HK-2 (cell line): Measurements from ENCODE around the gene IGF2.
"Not testable (repeated sequence)": the region's sequence is repeated elsewhere in the genome, so short reads cannot be mapped to it uniquely, and the experiment has no call there.

Experiments
- DNase-seq: peaks from one replicate; pipeline ENCODE4 v3.0.0-alpha.2; 2018; ENCODE audit not compliant: unreplicated experiment

Gene IGF2, protein sequence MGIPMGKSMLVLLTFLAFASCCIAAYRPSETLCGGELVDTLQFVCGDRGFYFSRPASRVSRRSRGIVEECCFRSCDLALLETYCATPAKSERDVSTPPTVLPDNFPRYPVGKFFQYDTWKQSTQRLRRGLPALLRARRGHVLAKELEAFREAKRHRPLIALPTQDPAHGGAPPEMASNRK

DNA sequence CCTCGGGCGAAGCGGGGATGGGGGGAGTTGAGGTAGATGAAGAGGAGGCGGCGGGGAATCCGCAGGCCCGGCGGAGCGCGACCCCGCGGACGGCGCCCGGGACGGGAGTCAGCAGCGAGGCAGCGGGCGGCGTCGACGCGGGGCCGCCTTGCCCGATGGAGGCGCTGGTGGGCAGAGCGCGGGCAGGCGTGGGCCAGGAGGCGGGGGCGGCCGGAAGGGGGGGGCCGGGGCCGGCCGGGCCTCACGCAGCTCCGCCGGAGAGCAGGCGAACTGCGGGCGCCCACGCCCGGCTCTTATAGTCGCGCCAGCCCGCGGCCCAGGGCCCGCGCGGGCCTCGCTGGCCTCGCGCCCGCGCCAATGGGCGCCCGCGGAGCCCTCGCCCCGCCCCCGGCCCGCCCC lies at the start of gene IGF2:
TSS of gene IGF2 (minus strand) at position 267 of the 399 bp plus-strand sequence. CDS start 3,866 bp downstream, outside the sequence.
- DNase-seq: no peak

DNA sequence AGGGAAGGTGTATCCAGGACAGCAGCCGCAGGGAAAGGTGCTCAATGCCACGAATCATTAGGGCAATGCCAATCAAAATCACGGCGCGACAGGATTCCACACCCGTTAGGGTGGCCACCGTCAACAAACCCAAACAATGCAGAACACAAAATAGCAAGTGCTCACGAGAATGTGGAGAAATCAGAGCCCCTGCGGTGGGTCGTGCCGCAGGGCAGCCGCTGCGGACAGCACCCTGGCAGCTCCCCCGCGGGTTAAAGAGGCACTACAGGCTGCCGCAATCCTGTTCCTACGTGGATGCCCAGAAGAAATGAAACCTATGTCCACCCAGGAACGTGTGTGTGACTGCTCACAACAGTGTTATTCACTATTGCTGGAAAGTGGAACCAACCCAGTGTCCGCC lies 49.6 kb upstream of the IGF2 start:
- DNase-seq: no peak

DNA sequence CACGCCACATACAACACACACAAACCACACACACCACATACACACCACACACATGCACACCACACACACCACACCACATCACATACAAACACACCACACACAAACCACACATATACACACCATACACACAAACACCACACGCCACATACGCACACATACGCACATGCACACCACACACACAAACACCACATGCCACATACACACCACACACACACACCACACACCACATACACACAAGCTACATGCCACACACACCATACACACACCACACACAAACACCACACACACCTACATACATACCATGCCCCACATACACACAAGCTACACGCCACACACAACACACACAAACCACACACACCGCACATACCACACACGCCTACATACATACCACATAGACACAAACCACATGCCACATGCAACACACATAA lies 48.1 kb upstream of the IGF2 start:
- no peak for DNase-seq

DNA sequence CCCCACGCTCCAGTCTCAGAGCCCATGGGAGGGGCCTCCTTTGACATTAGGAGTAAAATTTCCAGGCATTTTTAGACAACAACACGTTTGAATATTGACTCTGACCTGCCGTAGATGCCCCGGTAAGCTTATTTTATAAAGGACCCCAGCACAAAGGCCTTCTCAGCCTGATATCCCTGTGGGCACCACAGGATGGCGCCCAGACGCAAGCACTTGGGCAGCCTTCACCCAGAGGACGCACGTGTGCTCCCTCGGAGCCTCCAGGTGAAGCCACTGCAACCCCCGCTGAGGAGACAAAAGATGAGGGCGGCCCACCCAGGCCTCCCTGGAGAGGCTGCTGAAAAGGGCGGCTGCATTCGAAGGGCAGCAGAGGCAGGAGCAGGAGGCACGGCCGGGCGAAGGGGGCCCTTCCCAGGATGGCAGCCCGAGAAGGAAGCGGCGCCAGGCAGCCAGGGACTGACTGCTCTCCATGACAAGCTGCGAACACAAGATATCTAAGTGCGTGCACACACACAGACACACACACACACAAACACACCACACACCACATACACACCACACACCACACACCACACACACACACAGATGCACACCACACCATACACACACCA lies 47.6 kb upstream of the IGF2 start:
- no peak for DNase-seq

DNA sequence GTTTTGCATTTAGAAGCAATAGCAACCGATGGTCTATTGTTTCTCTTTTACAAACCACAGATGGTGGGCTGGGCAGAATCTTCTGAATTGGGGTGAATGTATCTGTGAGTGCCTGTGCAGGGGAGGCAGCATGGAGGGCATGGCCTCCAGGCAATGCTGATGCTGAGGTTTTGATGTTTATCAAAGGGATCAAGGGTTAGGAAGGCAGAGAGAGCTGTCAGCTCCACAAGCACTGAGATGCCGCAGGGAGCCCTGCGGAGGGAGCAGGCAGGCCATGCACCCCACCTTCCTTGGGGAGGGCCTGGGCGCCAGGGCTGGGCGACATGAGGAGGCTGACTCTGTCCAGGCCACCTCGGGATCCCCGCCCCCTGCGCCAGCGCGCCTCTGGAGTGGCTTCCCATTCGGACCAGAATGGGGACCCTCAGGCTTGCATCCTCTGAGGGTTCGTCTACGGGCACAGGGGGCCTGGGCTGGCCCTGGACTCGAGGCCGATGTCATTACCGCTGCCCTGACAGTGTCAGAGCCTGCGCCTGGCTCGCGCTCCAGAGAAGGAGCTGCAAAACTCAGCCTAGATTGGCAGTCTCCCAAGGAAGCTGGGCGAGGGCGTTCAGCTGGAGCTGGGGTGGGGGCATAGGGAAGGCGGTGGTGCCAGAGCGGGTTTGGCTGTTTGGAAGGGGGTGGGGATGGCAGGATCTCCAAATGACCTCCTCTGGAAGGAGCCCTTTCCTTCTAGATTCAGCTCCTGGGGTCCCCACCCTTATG lies 46.3 kb upstream of the IGF2 start:
- DNase-seq: no peak

DNA sequence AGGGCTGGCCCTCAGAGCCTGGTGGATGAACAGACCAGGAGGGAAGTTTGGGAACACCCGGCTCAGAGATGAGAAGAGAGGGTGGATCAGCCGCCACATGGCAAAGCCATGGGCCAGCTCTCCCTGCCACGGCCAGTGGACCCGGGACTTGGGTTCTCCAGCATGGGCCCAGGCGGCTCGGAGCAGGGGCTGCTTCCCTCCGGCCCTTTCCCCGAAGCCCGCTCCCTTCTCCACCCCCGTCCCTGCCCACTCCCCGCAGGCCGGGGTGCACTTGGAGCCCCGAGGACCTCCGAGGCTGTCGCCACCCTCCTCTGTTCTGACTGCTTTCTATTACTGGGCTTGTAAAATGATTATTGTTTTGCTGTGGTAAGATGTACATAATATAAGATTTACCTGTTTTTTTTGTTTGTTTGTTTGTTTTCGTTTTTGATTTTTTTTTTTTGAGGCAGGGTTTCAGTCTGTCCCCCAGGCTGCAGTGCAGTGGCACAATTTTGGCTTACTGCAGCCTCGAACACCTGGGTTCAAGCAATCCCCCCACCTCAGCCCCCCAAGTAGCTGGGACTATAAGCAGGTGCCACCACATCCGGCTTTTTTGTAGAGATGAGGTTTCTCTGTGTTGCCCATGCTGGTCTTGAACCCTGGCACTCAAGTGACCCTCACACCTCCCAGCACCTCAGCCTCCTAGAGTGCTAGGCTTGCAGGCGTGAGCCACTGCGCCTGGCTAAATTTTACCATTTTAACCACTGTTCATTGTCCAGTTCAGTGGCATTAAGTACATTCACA lies 43.7 kb upstream of the IGF2 start:
- no peak for DNase-seq

DNA sequence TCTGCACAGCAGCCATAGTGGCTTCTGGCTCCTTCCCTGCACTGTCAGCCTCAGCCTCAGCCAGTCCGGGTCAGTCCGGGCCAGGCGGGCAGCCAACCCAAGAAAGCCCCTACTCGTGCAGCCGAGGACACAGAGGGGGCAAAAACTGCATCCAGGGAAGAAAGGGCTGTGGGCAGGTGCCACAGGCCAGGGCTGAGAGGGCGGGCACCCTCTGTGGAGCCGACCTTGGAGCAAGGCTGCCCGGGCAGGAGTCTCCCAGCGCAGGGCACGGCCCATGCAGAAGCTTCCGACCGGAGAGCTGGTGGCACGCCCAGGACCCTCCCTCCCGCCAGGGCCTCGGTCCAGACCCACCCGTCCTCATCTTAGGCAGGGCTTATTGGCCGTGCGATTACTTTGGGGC lies 42.9 kb upstream of the IGF2 start:
- DNase-seq: no peak

DNA sequence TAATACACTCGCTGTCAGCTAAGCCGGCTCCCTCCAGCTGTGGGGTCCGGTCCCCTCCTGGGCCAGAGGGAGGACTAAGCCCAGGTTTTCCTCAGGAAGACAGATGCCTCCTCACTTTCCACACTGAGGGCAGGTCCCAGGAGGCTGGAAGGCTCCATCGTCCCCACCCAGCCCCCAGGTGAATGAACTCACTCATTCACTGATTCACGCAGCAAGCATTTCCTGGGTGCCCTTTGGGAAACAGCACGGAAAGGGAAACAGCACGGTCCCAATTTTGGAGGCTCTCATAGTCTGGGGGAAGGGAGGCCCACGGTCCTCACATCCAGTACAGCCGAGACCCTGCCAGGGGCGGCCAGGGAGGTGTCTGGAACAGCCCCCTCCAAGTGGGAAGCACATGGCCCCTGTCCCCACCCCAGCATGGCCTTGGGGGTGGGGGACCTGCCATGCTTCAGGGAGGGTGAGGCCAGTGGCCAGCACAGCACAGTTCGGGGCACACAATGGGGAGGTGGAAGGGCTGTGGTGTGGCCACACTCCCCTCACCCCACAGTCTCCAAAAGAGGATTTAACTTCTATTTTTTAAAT lies 41.7 kb upstream of the IGF2 start:
- peak; percentile 29 for DNase-seq

DNA sequence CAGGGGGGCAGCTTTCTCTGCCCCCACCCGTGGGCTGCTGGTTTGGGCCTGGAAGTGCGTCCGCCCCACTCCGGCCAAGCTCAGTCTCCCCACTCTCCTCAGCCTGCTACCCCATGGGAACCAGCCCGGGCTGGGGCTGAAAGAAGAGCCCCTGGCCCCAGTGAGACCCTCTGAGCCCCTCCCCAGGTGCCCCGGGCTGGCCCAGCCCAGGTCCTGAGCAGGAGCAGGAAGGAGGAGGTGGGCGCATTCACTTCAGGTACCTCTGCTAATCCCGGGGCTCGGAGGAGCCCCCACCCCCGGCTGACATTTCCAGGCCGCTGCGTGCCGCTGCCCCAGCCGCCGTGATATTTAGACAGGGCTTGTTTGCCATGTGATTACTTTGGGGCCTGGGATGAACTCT lies 41.2 kb upstream of the IGF2 start:
- no peak for DNase-seq

DNA sequence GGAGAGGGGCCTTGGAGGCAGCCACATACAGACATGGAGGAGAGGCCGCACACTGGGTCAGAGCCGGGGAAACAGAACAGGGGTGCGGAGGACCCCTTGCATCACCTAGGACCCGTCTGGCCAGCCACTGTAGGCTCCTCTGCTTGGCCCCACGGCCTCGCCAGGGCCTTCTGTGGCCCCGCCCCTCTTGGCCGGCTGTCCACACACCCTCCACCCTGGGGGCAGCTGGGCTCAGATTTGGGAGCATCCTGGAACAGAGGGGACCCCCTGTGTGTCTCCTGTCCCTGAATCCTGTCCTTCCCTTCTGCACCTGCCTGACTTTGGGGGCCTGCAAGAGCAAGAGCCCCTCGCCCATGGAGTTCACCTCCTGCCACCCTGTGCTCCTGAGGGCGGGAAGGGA lies 40.3 kb upstream of the IGF2 start:
- no peak for DNase-seq

DNA sequence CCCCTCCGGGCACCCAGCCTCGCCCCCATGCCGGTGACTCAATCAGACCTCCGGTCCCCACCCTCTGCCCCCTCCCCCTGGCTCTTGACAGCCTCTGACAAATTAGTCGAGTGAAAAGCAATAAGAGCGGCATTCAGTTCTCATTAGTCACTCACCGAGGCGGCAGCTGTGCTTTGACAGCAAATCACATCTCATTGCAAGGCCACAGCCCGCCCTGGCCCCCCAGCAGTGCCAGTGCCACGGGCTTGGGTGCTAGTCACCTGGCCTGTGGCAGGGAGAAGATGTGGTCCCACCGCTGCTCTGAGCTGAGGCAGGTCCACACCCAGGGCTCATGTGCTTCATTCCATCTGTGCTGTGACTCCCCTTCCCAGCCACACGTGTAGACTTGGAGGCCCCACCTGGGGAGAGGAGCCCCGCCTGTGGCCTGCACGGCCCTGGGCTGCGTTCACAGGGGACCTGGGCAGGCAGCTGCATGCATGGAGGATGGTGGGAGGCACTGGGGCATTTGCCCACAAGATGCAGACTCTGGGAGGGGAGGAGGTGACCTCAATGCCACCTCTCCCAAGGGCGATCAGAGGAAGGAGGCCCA lies 39.8 kb upstream of the IGF2 start:
- DNase-seq: peak; percentile 79

DNA sequence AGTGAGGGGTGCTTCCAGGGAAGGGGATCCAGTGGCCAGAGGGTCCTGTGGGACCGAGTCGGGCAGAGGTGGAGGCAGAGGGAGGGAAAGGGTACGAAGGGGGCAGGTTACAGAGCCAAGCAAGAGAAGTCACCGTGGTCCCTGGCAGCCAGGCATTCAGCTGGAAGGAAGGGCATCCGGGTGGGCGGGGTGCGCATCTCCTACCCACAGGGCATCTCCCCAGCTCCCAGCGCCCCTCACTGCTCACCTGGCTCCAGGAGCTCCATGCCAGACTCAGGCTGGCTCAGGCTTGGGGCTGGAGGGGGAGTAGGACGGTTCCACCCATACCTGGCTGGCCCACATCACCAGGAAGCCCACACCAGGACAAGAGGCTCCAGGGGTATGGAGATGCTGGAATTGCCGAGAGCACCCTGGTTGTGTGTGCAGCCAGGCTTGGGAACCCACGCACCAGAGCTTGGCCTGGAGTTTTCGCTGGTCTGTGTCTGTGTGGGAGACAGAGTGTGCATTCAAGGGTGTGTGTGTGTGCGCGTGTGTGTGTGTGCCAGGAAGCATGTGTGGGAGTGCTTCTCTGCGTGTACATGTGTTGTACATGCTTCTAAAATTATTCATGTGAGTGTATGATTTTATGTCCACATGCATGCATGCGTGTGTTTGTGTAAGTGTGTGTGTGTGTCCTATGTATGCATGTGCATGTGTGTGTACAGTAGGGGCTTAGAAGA lies 39.0 kb upstream of the IGF2 start:
- DNase-seq: not testable (repeated sequence)

DNA sequence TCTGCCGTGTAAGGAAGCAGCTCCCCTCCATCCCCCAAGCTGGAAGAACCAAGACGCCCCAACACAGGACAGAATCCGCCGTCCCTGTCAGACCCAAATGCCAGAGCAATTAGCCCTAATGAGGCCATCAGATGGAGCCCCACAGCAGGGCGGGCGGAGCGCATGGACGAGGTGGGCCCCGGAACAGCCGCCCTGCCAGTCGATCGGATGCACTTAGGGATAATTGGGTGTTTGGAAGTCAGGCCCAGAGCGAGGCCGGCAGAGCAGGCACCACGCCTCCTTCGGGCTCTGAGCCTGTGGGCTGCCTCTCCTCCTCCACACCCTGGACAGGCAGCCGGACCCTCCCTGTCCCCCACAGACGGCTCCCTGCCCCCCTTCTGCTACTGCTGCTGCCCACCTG lies 37.9 kb upstream of the IGF2 start:
- no peak for DNase-seq

DNA sequence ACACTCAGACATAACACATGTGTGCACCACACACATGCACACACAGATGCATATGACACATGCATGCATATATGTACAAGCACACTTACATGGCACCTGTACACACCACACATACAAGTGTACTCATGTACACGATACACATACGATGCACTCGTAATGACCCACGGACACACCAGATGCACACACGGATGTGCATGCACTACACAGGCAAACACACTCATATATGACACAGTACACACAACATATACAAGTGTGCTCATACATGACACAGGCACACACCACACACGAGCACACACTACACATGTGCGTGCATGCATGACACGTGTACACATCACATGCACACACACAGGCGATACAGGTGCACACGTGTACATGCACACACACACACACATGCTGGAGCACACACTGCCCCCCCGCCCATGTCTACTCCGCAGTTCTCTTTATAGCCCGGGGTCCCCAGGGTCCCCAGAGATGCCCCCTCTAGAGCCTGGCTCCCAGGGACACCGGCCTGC lies 37.3 kb upstream of the IGF2 start:
- no peak for DNase-seq

DNA sequence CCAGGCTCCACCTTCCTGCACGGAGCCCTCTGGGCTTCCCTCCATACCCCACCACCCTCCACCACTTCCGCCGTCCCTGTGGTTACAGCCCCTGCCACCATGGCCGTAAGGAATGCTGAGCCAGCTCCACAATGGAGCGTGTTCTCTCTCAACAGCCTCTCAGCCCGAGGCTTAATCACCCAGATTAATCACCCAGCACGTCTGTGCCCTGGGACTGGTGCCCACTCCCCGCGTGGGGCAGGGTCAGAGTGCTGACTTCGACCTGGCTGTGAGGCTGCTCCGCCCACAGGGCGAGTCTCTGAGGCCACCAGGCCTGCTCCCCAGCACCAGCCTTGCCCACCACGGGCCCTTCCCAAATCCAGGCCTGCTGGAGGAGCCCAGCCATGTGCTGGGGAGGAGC lies 36.5 kb upstream of the IGF2 start:
- DNase-seq: peak; percentile 85

DNA sequence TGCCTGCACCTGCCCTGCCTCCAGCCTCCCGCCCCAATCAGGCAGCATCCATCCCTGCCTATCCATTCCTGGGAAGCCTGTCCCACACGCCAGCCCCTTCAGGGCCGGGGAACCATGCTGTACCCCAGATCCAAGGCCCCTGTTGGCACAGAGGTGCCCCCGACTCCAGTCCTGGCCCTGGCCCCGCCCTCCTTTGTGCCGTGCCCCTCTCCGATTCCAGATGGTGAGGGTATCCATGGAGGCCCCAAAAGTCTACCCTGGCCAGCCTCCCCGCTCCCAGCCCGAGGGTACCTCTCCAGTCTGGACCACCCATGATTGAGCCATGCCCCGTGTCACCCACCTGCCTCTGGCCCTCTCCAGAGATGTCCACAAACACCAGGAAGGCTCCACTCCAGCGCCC lies 35.2 kb upstream of the IGF2 start:
- DNase-seq: no peak

DNA sequence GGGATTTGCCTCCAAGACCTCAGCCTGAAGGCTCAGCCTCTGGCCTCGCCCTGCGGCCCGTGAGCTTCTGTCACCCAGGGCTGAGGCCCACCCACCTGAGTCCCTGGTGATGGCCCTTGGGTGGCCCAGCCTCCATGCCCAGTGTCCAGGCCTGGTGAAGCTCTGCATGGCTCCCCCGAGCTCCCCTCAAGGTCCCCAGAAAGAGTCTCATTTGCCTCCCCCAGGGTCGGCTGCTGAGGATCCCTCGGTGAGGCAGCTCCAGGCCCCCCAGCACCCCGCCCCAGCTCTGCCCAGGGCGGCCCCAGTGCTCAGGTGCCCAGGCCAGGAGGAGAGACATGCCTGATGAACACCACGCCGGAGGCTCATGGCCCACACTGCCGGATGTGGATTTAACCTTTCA lies 34.6 kb upstream of the IGF2 start:
- DNase-seq: no peak

DNA sequence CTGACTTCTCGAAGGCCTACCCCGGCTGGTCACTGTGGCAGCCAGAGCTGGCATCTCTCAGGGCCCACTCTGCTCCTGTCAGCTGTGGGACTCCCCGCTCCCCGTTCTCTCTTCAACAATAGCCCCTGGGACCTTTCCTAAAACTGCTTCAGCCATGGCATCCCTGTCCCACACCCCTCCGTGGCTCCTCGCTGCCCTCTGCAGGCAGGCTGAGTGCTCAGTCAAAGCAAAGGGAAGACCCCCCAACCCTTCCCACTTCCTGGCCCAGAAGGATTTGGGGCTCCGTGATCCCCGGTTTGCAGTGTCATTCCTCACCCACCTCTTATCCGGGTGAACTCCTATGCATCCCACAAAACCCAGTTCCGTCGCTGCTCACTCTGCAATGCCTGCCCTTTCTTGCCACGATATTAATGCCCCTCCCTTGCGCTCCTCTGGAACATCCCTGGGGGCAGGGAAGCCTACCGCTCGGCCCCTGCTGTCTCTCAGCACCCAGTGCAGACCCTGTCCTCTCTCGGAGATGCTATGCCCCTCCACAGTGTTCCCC lies 34.0 kb upstream of the IGF2 start:
- DNase-seq: no peak

DNA sequence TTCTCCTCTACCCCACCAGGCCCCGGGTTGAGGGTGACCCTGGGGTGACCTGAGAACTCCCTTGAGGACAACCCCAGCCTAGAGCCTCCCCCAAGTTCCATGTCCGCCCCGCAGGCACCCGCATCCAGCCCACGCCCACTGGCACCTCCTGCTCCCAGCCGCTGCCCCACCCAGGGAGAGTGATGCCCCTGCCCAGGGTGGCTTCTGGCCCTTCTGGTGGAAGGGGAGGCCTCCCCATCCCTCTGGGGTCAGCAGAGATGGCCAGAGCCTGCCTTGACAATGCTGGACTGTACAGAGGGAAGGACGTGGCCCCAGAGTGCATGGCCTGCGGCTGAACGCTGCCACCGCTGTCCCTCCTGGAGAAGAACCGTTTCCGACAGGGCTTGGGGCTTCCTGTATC lies 33.5 kb upstream of the IGF2 start:
- no peak for DNase-seq

DNA sequence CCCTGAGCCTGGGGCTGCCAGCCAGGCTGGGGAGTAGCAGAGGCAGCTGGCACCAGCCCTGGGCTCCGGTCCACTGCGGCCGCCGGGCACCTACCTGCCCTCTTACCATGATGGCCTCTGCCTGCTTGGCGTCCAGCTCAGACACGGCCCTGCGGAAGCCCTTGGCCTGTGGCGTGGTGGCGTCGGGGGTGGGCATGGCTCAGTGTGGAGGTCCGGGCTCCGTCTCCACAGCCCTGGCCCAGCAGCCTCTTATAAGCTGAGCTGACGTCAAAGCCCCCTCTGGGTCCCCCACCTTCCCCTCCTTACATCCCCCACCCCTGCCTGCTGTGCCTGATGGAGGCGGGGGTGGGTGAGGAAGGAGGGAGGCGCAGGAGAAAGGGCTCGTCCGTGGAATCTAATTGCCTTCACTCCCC lies 32.4 kb upstream of the IGF2 start, which contains the start of gene TH:
TSS of gene TH (minus strand) at position 225 of the 413 bp plus-strand sequence. CDS start at position 196, 29 bp downstream.
- DNase-seq: no peak
